ENCODE measurements around the gene LRMDA.

Gene LRMDA

GRCh38 chr10:75662715-75663114 lies 231.3 kb downstream of the LRMDA start:
- DNase-seq (ENCODE audit: low read depth, low spot score) = peak; percentile 23

GRCh38 chr10:75663947-75664664 lies 232.7 kb downstream of the LRMDA start:
- DNase-seq (ENCODE audit: low read depth, low spot score) = peak; percentile 30

- no peak for DNase-seq (ENCODE audit: low read depth, low spot score)
These were observed 233.5 kb downstream of the LRMDA start for GRCh38 chr10:75664968-75665367.

GRCh38 chr10:75665707-75666106 lies 234.3 kb downstream of the LRMDA start:
- no peak for DNase-seq (ENCODE audit: low read depth, low spot score)

- no peak for DNase-seq (ENCODE audit: low read depth, low spot score)
These were observed 240.8 kb downstream of the LRMDA start for GRCh38 chr10:75672111-75672671.

GRCh38 chr10:75672842-75673241 lies 241.4 kb downstream of the LRMDA start:
- no peak for DNase-seq (ENCODE audit: low read depth, low spot score)

GRCh38 chr10:75677541-75677940 lies 246.1 kb downstream of the LRMDA start:
- DNase-seq (ENCODE audit: low read depth, low spot score) = no peak

GRCh38 chr10:75678527-75678926 lies 247.1 kb downstream of the LRMDA start:
- DNase-seq (ENCODE audit: low read depth, low spot score) = no peak

GRCh38 chr10:75679536-75679935 lies 248.1 kb downstream of the LRMDA start:
- no peak for DNase-seq (ENCODE audit: low read depth, low spot score)

- DNase-seq (ENCODE audit: low read depth, low spot score) = no peak
These were observed 249.9 kb downstream of the LRMDA start for GRCh38 chr10:75681334-75681733.

GRCh38 chr10:75682649-75683557 lies 251.5 kb downstream of the LRMDA start:
- no peak for DNase-seq (ENCODE audit: low read depth, low spot score)

GRCh38 chr10:75685187-75685586 lies 253.8 kb downstream of the LRMDA start:
- no peak for DNase-seq (ENCODE audit: low read depth, low spot score)

GRCh38 chr10:75688506-75689300 lies 257.3 kb downstream of the LRMDA start:
- no peak for DNase-seq (ENCODE audit: low read depth, low spot score)

- no peak for DNase-seq (ENCODE audit: low read depth, low spot score)
These were observed 262.1 kb downstream of the LRMDA start for GRCh38 chr10:75693489-75693888.

- no peak for DNase-seq (ENCODE audit: low read depth, low spot score)
These were observed 262.8 kb downstream of the LRMDA start for GRCh38 chr10:75694269-75694668.

- DNase-seq (ENCODE audit: low read depth, low spot score) = no peak
These were observed 263.4 kb downstream of the LRMDA start for GRCh38 chr10:75694790-75695189.

GRCh38 chr10:75695994-75696393 lies 264.6 kb downstream of the LRMDA start:
- DNase-seq (ENCODE audit: low read depth, low spot score) = no peak

GRCh38 chr10:75696536-75696935 lies 265.1 kb downstream of the LRMDA start:
- DNase-seq (ENCODE audit: low read depth, low spot score) = no peak

- no peak for DNase-seq (ENCODE audit: low read depth, low spot score)
These were observed 271.9 kb downstream of the LRMDA start for GRCh38 chr10:75703191-75703854.

- DNase-seq (ENCODE audit: low read depth, low spot score) = no peak
These were observed 274.0 kb downstream of the LRMDA start for GRCh38 chr10:75705426-75705825.

All from astrocyte of the hippocampus (primary cell).